Fibroblast of villous mesenchyme (primary cell): Measurements from ENCODE around the gene ITFG2. TPM values are rescaled to one million over a fixed set of nuclear protein-coding genes. Genes with fewer than 3 reads are reported as not detected.

Experiments used
- DNase-seq: peaks from one replicate; pipeline ENCODE4 v3.0.0-alpha.2; 2010; ENCODE audit warnings: low read depth
- H3K4me3 ChIP-seq: 2 replicates; pipeline ENCODE4 v1.5.1; 2011; ENCODE audit warnings: low read depth, mild to moderate bottlenecking, low read length
- total RNA-seq: library from RNA; depleted of rRNA; stranded (reverse); fragments of >200 nt; gene quantifications from 2 replicates; pipeline ENCODE4 v1.2.3, GENCODE V29; 2012
- TF ChIP-seq, protein P1 (sequence below): IDR thresholded peaks from 2 replicates; pipeline ENCODE4 v1.5.1; 2012; ENCODE audit warnings: low read depth, mild to moderate bottlenecking, low read length; ENCODE audit not compliant: insufficient read depth

Gene ITFG2
- total RNA-seq, 1 donor, result 21.2 TPM

DNA sequence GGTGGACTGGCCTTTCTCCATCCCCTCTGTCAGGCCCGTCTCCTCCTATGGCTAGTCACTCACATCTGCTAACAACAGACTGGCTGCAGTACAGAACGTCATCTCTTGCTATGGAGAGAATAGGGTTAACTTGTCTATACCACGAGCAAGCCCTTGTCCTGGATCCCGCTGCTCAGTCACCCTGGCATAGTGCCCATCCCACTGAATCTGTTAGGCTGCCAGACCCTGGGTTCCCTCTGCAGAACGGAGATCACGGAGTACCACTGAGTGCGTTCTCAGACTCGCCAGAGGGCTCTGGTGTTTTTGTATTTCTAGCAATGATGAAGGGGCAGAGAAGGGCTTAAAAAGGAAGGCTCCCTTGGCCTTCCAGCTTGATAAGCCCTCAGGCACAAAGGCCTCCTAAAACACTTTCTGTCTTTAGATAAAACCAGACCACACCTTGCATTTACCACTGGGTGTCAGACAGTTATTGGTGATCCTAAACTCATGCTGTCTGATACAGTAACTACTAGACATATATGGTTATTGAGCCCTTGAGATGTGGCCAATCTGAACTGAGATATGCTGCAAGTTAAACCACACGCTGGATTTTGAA is 28.7 kb downstream of the ITFG2 start:
- DNase-seq, result no peak
- TF ChIP-seq, protein P1, sequence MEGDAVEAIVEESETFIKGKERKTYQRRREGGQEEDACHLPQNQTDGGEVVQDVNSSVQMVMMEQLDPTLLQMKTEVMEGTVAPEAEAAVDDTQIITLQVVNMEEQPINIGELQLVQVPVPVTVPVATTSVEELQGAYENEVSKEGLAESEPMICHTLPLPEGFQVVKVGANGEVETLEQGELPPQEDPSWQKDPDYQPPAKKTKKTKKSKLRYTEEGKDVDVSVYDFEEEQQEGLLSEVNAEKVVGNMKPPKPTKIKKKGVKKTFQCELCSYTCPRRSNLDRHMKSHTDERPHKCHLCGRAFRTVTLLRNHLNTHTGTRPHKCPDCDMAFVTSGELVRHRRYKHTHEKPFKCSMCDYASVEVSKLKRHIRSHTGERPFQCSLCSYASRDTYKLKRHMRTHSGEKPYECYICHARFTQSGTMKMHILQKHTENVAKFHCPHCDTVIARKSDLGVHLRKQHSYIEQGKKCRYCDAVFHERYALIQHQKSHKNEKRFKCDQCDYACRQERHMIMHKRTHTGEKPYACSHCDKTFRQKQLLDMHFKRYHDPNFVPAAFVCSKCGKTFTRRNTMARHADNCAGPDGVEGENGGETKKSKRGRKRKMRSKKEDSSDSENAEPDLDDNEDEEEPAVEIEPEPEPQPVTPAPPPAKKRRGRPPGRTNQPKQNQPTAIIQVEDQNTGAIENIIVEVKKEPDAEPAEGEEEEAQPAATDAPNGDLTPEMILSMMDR, result no peak

DNA sequence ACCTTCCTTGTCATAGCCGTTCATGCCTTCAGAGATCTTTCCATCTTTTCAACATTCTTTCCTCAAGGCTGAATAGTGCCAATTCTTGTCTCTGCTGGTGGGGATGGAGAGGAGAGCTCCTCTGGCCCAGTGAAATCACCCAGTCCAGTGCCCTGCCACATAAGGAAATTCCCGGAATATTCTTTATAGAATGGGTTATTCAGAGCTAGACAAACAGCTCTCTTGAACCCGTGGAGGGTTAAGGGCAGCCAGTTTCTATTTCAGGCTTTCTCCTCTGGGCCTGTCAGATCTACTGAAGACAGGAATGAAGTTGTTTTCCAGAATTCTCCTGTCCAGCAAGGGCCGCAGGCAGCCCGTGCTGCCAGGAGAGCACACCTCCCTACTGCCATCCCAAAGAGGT is 30.5 kb downstream of the ITFG2 start:
- H3K4me3 ChIP-seq, result no peak overlapping the region
- TF ChIP-seq, protein P1, result no peak
- DNase-seq, result no peak

More for the DNA sequence above, 28.7 kb downstream of the ITFG2 start:
- H3K4me3 ChIP-seq, result no peak overlapping the region

DNA sequence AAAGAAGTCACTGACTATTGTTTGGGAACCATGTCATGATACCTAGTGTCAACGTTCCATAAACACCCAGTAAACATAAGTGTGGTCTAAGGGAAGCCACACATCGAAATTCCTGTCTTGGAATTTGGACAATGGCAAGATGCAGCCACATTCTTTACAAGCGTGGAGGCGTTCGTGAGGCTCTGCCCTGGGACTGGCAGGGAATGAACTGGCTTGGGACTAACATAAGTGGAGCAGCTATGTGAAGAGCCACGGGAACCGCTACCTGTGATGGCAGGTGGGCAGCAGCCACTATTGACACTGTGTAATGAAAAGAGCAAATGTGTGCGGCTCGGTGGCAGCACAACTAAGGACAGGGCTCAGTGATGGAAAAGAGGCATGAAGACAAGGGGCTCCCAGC is 32.3 kb downstream of the ITFG2 start:
- TF ChIP-seq, protein P1, result no peak
- no peak for DNase-seq
- H3K4me3 ChIP-seq, result no peak overlapping the region

DNA sequence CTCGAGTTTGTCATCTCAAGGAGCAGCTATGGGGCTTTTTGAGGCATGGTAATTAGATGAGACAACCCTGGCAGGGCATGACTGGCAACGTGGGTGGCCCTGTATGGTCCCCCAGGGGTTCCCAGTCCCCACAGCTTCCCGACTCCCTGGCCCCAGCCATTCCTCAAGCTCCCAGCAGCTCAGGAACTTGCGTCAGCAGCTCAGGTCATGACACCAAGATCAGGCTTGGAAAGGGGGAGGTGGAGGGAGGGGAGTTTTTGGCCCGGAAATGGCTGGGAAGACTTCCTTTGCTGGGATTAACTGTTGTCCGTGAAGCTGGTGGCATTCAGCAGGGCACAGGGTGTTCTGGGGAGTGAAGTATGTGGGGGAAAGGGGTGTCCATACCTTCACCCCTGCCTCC is 32.8 kb downstream of the ITFG2 start:
- no peak overlapping the region for H3K4me3 ChIP-seq

DNA sequence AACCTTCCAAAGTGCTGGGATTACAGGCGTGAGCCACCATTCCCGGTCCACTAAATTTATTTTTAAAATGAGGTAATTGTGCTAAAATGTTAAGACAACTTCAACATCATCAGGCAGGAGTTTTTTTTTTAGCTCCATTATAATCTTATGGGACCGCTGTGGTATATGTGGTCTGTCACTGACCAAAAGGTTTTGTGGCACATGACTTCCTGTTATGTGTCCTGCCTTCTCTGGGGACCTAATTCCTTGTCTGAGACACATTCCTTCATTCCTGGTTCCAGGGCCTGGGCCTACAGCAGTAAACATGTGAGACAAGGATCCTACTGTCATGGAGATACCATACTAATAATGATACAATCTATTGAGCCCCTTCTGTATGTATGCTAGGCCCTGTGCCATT is 39.5 kb downstream of the ITFG2 start:
- H3K4me3 ChIP-seq, result no peak overlapping the region
- DNase-seq, result no peak
- TF ChIP-seq, protein P1, result no peak

More for the DNA sequence above, 32.8 kb downstream of the ITFG2 start:
- TF ChIP-seq, protein P1, result no peak
- DNase-seq, result peak; percentile 92

GRCh38 chr12:2853626-2854025 is 41.2 kb downstream of the ITFG2 start:
- DNase-seq, result peak; percentile 81
- TF ChIP-seq, protein P1, result peak; percentile 95
- no peak overlapping the region for H3K4me3 ChIP-seq
